AG04450 (cell line): ENCODE measurements around the gene TFDP1. TPM values are rescaled to one million over a fixed set of nuclear protein-coding genes. Genes with fewer than 3 reads are reported as not detected.
"Not testable (repeated sequence)": the region's sequence is repeated elsewhere in the genome, so short reads cannot be mapped to it uniquely, and the experiment has no call there.

Experiments used
- CTCF ChIA-PET: fragments of 300-600, 350-600 bp; formaldehyde crosslinking; extraction: SDS; loops from one replicate; lab custom pipeline; 2022; ENCODE audit warnings: antibody characterized with exemption, inconsistent platforms; lab: Charles Lee
- POLR2A ChIA-PET: fragments of 350-600 bp; formaldehyde crosslinking; extraction: SDS; loops from one replicate; lab custom pipeline; 2021; ENCODE audit warnings: antibody characterized with exemption, inconsistent platforms; lab: Yijun Ruan, JAX
- DNase-seq: peaks from one replicate; pipeline ENCODE4 v3.0.0-alpha.2; 2011; ENCODE audit warnings: low read depth, low spot score
- H3K27ac ChIP-seq: one replicate; pipeline ENCODE4 v1.5.1; 2012; ENCODE audit warnings: low read depth, low read length, control low read depth
- H3K27me3 ChIP-seq: one replicate; pipeline ENCODE4 v1.6.0; 2012; ENCODE audit warnings: low read length; ENCODE audit not compliant: control insufficient read depth, insufficient read depth
- H3K4me3 ChIP-seq: 2 replicates; pipeline ENCODE4 v1.5.1; 2011; ENCODE audit warnings: mild to moderate bottlenecking, low read depth, low read length, control low read depth
- H3K9me3 ChIP-seq: 2 replicates; pipeline ENCODE4 v1.5.1; 2012; ENCODE audit warnings: low read length; ENCODE audit not compliant: control insufficient read depth, insufficient read depth
- CTCF ChIP-seq: IDR thresholded peaks from 2 replicates; pipeline ENCODE4 v1.5.1; 2011; ENCODE audit warnings: low read depth, low read length, control low read depth, inconsistent platforms
- polyA plus RNA-seq: library from polyadenylated mRNA; depleted of rRNA; stranded (reverse); fragments of >200 nt; gene quantifications from 2 replicates; pipeline ENCODE4 v1.2.3, GENCODE V29; 2011

Gene TFDP1
- polyA plus RNA-seq, 1 experiment = 79.7 TPM

GRCh38 chr13:113622791-113623490 lies 38.4 kb downstream of the TFDP1 start:
- CTCF ChIA-PET = no interaction called here

GRCh38 chr13:113623491-113624234 lies 39.1 kb downstream of the TFDP1 start:
- Histone ChIP-seq H3K27me3 (no peaks in the 10 kb centered on the region), H3K4me3 (no peak overlapping the region), H3K27ac (no peak overlapping the region), H3K9me3 (peaks cover 3% of the 10 kb centered on the region; the same call in 1 of the 2 replicates)
- POLR2A ChIA-PET = no interaction called here
- DNase-seq = no peak
- no peak for TF ChIP-seq CTCF
- CTCF ChIA-PET = no interaction called here

More at GRCh38 chr13:113622791-113623490, 38.4 kb downstream of the TFDP1 start:
- Histone ChIP-seq H3K9me3 (peaks cover 3% of the 10 kb centered on the region; the same call in 1 of the 2 replicates), H3K27me3 (no peaks in the 10 kb centered on the region), H3K27ac (no peak overlapping the region), H3K4me3 (no peak overlapping the region)
- POLR2A ChIA-PET = no interaction called here
- TF ChIP-seq CTCF = no peak
- no peak for DNase-seq

DNA sequence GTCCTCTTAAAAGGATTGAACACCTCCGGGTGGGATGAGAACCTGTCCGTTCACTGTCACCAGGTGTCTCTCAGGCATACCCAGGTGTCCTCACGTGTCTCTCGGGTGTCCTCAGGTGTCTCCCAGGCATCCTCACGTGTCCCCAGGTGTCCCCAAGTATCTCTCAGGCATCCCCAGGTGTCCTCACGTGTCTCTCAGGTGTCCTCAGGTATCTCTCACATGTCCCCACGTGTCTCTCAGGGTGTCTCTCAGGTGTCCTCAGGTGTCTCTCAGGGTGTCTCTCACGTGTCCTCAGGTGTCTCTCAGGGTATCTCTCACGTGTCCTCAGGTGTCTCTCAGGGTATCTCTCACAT lies 39.7 kb downstream of the TFDP1 start:
- POLR2A ChIA-PET = no interaction called here
- Histone ChIP-seq H3K27ac (no peak overlapping the region), H3K9me3 (peaks cover 3% of the 10 kb centered on the region; the same call in 1 of the 2 replicates), H3K4me3 (no peak overlapping the region), H3K27me3 (no peaks in the 10 kb centered on the region)
- TF ChIP-seq CTCF = no peak
- CTCF ChIA-PET = no interaction called here
- DNase-seq = no peak

DNA sequence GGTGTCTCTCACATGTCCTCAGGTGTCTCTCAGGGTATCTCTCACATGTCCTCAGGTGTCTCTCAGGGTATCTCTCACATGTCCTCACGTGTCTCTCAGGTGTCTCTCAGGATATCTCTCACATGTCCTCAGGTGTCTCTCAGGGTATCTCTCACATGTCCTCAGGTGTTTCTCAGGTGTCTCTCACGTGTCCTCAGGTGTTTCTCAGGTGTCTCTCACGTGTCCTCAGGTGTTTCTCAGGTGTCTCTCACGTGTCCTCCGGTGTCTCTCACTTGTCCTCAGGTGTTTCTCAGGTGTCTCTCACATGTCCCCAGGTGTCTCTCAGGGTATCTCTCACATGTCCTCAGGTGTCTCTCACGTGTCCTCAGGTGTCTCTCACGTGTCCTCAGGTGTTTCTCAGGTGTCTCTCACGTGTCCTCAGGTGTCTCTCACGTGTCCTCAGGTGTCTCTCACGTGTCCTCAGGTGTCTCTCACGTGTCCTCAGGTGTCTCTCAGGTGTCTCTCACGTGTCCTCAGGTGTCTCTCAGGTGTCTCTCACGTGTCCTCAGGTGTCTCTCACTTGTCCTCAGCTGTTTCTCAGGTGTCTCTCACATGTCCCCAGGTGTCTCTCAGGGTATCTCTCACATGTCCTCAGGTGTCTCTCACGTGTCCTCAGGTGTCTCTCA lies 40.2 kb downstream of the TFDP1 start:
- POLR2A ChIA-PET, CTCF ChIA-PET: not testable (repeated sequence)

DNA sequence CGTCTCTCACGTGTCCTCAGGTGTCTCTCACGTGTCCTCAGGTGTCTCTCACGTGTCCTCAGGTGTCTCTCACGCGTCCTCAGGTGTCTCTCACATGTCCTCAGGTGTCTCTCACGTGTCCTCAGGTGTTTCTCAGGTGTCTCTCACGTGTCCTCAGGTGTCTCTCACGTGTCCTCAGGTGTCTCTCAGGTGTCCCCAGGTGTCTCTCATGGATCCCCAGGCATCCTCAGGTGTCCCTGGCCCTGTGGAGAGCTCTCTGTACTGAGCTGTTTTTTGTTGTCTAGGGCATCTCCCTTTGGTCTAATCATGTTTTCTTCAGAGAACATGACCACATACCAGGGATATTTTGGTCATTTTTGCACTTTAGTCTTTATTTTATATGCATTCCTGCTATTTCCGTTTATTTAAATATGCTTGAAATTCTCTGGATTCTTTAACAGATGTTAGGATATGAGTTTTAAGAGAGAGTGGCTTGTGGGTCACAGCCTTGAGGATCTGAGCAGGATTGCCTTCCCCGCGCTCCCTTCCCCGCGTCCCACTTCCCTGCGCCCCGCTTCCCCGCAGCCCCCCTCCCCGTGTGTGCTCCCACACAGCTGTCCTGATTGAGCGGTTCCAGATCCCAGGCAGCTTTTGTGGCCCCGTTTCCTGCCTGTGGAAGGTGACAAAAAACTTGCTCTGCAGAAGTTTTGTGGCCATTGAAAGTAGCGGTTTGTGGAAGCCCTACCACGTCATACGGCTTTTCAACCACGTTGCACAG lies 41.6 kb downstream of the TFDP1 start:
- POLR2A ChIA-PET = interaction anchor here (1.2 kb wide), 1 partner anchor 10 kb away, joined by 4 read pairs; no protein-coding TSS in a partner anchor
- peak overlapping the region; percentile 39 for H3K27ac ChIP-seq
- peaks cover 3% of the 10 kb centered on the region; the same call in 1 of the 2 replicates for H3K9me3 ChIP-seq
- CTCF ChIA-PET = no interaction called here
- H3K27me3 ChIP-seq = no peaks in the 10 kb centered on the region
- no peak overlapping the region for H3K4me3 ChIP-seq
- no peak for DNase-seq
- no peak for TF ChIP-seq CTCF

More for the DNA sequence above, 40.2 kb downstream of the TFDP1 start:
- H3K27ac ChIP-seq, H3K4me3 ChIP-seq, DNase-seq, H3K27me3 ChIP-seq, H3K9me3 ChIP-seq: not testable (repeated sequence)
